ENCODE measurements around the gene WASF3.

WASF3 gene

DNA sequence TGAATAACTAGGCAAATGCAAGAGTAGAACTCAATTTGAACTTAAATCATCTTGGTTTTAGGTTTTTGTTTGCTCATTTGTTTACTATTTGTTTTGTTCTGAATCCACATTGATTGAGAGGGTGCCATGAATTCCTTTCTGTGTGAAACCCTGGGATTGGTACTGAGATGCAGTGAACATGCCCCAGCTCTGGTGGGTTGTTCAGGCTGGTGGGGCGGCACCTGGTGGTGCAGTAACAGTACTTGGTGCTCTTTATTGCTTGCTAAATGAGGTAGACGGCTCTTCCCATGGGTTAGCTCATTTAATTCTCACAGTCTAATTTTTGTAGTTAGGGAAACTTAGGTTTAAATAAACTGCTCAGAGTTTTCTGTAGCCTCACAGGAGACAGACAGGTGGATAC lies 48.4 kb downstream of the WASF3 start:
- no peak for TF ChIP-seq EZH2phosphoT487 (IDR thresholded peaks at IDR 0.05; ENCODE audit: borderline replicate concordance, low read length)
- TF ChIP-seq, protein P1, sequence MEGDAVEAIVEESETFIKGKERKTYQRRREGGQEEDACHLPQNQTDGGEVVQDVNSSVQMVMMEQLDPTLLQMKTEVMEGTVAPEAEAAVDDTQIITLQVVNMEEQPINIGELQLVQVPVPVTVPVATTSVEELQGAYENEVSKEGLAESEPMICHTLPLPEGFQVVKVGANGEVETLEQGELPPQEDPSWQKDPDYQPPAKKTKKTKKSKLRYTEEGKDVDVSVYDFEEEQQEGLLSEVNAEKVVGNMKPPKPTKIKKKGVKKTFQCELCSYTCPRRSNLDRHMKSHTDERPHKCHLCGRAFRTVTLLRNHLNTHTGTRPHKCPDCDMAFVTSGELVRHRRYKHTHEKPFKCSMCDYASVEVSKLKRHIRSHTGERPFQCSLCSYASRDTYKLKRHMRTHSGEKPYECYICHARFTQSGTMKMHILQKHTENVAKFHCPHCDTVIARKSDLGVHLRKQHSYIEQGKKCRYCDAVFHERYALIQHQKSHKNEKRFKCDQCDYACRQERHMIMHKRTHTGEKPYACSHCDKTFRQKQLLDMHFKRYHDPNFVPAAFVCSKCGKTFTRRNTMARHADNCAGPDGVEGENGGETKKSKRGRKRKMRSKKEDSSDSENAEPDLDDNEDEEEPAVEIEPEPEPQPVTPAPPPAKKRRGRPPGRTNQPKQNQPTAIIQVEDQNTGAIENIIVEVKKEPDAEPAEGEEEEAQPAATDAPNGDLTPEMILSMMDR (IDR thresholded peaks at IDR 0.05; ENCODE audit: low read depth, low read length, poor library complexity, severe bottlenecking): no peak
- H3F3A ChIP-seq (ENCODE audit: control insufficient read depth, insufficient read depth): no peaks in the 10 kb centered on the region
- H3K4me3 ChIP-seq (ENCODE audit: low read length): no peak overlapping the region
- no peak overlapping the region for H3K27ac ChIP-seq (ENCODE audit: low read depth, low read length)
- H3K79me2 ChIP-seq (ENCODE audit: control insufficient read depth, low read length): no peaks in the 10 kb centered on the region
- H3K4me2 ChIP-seq (ENCODE audit: low read length): no peak overlapping the region
- H3K4me1 ChIP-seq (ENCODE audit: control insufficient read depth, low read length): peaks cover 8% of the 10 kb centered on the region
- H3K9me3 ChIP-seq (ENCODE audit: control insufficient read depth, insufficient read depth, low read length): no peaks in the 10 kb centered on the region
- no peaks in the 10 kb centered on the region for H3K9me2 ChIP-seq (replicated peaks; ENCODE audit: control insufficient read depth, low read length)
- no peaks in the 10 kb centered on the region for H3K36me3 ChIP-seq (ENCODE audit: control insufficient read depth, low read length)
- no peaks in the 10 kb centered on the region for H3K27me3 ChIP-seq (ENCODE audit: control insufficient read depth, low read length)
- no peaks in the 10 kb centered on the region for H4K20me1 ChIP-seq (ENCODE audit: control insufficient read depth, insufficient read depth, low read depth, low read length)

GRCh38 chr13:26606631-26607030 lies 49.1 kb downstream of the WASF3 start:
- Histone ChIP-seq H4K20me1 (ENCODE audit: control insufficient read depth, insufficient read depth, low read depth, low read length) (no peaks in the 10 kb centered on the region), H3K4me3 (ENCODE audit: low read length) (no peak overlapping the region), H3F3A (ENCODE audit: control insufficient read depth, insufficient read depth) (no peaks in the 10 kb centered on the region), H3K9me2 (replicated peaks; ENCODE audit: control insufficient read depth, low read length) (no peaks in the 10 kb centered on the region), H3K9me3 (ENCODE audit: control insufficient read depth, insufficient read depth, low read length) (no peaks in the 10 kb centered on the region), H3K4me2 (ENCODE audit: low read length) (no peak overlapping the region), H3K79me2 (ENCODE audit: control insufficient read depth, low read length) (no peaks in the 10 kb centered on the region), H3K27ac (ENCODE audit: low read depth, low read length) (no peak overlapping the region), H3K27me3 (ENCODE audit: control insufficient read depth, low read length) (no peaks in the 10 kb centered on the region), H3K4me1 (ENCODE audit: control insufficient read depth, low read length) (peaks cover 4% of the 10 kb centered on the region), H3K36me3 (ENCODE audit: control insufficient read depth, low read length) (no peaks in the 10 kb centered on the region)
- TF ChIP-seq, protein P1 (IDR thresholded peaks at IDR 0.05; ENCODE audit: low read depth, low read length, poor library complexity, severe bottlenecking): no peak
- TF ChIP-seq EZH2phosphoT487 (IDR thresholded peaks at IDR 0.05; ENCODE audit: borderline replicate concordance, low read length): no peak

DNA sequence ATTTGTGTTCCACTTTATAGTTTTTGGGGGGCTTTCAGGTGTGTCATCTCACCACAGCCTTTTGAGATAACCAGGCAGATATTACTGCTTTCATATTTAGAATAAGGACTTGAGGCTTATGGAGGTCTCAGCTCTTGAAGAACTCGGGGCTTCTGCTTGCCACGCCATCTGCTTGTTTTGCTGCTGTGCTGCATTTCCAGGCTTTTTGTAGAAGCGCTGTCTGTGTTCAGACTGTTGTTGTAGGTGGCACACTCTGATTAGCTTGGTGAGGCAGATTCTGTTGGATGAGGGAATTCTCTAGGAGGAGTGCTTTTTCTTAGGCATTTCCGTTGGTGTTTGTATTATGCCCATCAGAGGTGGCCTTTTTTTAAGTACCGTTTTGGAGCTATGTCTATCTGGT lies 57.2 kb downstream of the WASF3 start:
- TF ChIP-seq, protein P1 (IDR thresholded peaks at IDR 0.05; ENCODE audit: low read depth, low read length, poor library complexity, severe bottlenecking): no peak
- TF ChIP-seq EZH2phosphoT487 (IDR thresholded peaks at IDR 0.05; ENCODE audit: borderline replicate concordance, low read length): no peak
- no peaks in the 10 kb centered on the region for H3F3A ChIP-seq (ENCODE audit: control insufficient read depth, insufficient read depth)
- H3K4me3 ChIP-seq (ENCODE audit: low read length): no peak overlapping the region
- H3K27me3 ChIP-seq (ENCODE audit: control insufficient read depth, low read length): no peaks in the 10 kb centered on the region; the same call in 1 of the 2 replicates
- H4K20me1 ChIP-seq (ENCODE audit: control insufficient read depth, insufficient read depth, low read depth, low read length): no peaks in the 10 kb centered on the region
- H3K4me2 ChIP-seq (ENCODE audit: low read length): no peak overlapping the region
- H3K36me3 ChIP-seq (ENCODE audit: control insufficient read depth, low read length): no peaks in the 10 kb centered on the region
- no peaks in the 10 kb centered on the region for H3K79me2 ChIP-seq (ENCODE audit: control insufficient read depth, low read length)
- no peaks in the 10 kb centered on the region for H3K9me2 ChIP-seq (replicated peaks; ENCODE audit: control insufficient read depth, low read length)
- H3K4me1 ChIP-seq (ENCODE audit: control insufficient read depth, low read length): no peaks in the 10 kb centered on the region
- H3K27ac ChIP-seq (ENCODE audit: low read depth, low read length): no peak overlapping the region
- no peaks in the 10 kb centered on the region for H3K9me3 ChIP-seq (ENCODE audit: control insufficient read depth, insufficient read depth, low read length)

- no peaks in the 10 kb centered on the region for H3F3A ChIP-seq (ENCODE audit: control insufficient read depth, insufficient read depth)
- no peaks in the 10 kb centered on the region; the same call in 1 of the 2 replicates for H3K27me3 ChIP-seq (ENCODE audit: control insufficient read depth, low read length)
- no peak overlapping the region for H3K4me3 ChIP-seq (ENCODE audit: low read length)
- no peaks in the 10 kb centered on the region for H4K20me1 ChIP-seq (ENCODE audit: control insufficient read depth, insufficient read depth, low read depth, low read length)
- no peaks in the 10 kb centered on the region for H3K79me2 ChIP-seq (ENCODE audit: control insufficient read depth, low read length)
- no peaks in the 10 kb centered on the region for H3K9me2 ChIP-seq (replicated peaks; ENCODE audit: control insufficient read depth, low read length)
- H3K4me2 ChIP-seq (ENCODE audit: low read length): no peak overlapping the region
- H3K4me1 ChIP-seq (ENCODE audit: control insufficient read depth, low read length): no peaks in the 10 kb centered on the region
- no peak overlapping the region for H3K27ac ChIP-seq (ENCODE audit: low read depth, low read length)
- no peak for TF ChIP-seq EZH2phosphoT487 (IDR thresholded peaks at IDR 0.05; ENCODE audit: borderline replicate concordance, low read length)
- TF ChIP-seq, protein P1 (IDR thresholded peaks at IDR 0.05; ENCODE audit: low read depth, low read length, poor library complexity, severe bottlenecking): no peak
- no peaks in the 10 kb centered on the region for H3K36me3 ChIP-seq (ENCODE audit: control insufficient read depth, low read length)
- no peaks in the 10 kb centered on the region for H3K9me3 ChIP-seq (ENCODE audit: control insufficient read depth, insufficient read depth, low read length)
Observed at GRCh38 chr13:26616126-26616525, 58.6 kb downstream of the WASF3 start.
